ENCODE results near the gene PLSCR5. TPM values are rescaled to one million over a fixed set of nuclear protein-coding genes. Genes with fewer than 3 reads are reported as not detected.

PLSCR5 gene
- polyA plus RNA-seq, 1 donor (not counting 4 experiments of a cell fraction or from before 2014, with no cell fraction given), result not detected

DNA sequence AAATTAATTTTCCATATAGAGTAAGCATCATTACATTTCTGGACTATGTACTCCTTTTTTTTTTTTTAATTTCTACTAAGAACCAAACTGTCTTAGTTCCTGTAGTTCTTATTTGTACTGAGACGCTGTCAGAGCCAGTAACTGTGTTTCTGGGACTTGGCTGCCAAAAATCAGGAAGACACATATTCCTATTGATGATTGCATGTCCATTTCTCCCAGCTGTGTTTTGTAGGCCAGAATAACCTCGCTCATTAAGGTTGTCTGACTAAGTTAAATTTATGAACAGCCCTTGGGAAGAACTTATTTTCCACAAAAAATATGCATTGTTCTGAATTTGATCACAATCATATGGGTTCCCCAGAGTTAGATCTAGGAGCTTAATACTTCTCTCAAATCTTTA is 29.5 kb downstream of the PLSCR5 start:
- no peak overlapping the region for H3K4me3 ChIP-seq (ENCODE audit: control insufficient read depth in 2 of 3, extremely low read depth in 1 of 3, insufficient read depth in 2 of 3, low read depth in 1 of 3, low read length in 3 of 3)
- no peak overlapping the region for H3K9ac ChIP-seq (ENCODE audit: control insufficient read depth, extremely low read depth, insufficient read depth, low read length)
- H3K27ac ChIP-seq (ENCODE audit: control insufficient read depth, insufficient read depth, low read length), result no peak overlapping the region
- no peaks in the 10 kb centered on the region for H3K27me3 ChIP-seq (ENCODE audit: control insufficient read depth, extremely low read depth, insufficient read depth, low read length)
- DNase-seq (ENCODE audit: low read depth, low spot score), result no peak
- H3K36me3 ChIP-seq (ENCODE audit: control insufficient read depth in 2 of 2, extremely low read depth in 1 of 2, insufficient read depth in 2 of 2, low read length in 2 of 2), result no peaks in the 10 kb centered on the region
- H3K9me1 ChIP-seq (ENCODE audit: control insufficient read depth, extremely low read depth, insufficient read depth, low read length), result no peaks in the 10 kb centered on the region
- peaks cover 6% of the 10 kb centered on the region for H3K4me1 ChIP-seq (ENCODE audit: control insufficient read depth, extremely low read depth, insufficient read depth, low read length)
- no peak overlapping the region for H3K4me2 ChIP-seq (ENCODE audit: control insufficient read depth, extremely low read depth, insufficient read depth, low read depth, low read length)
- dilution Hi-C loops (cut with MboI; ENCODE audit: extremely low pct_ligation_motif_present, low sequenced_read_pairs), result no loop called here
- H2AFZ ChIP-seq (ENCODE audit: control insufficient read depth, low read length), result no peak overlapping the region
- no peak for FAIRE-seq
- TF ChIP-seq CTCF (optimal IDR thresholded peaks at IDR 0.05 in 1 of 3, IDR thresholded peaks at IDR 0.05 in 1 of 3, conservative IDR thresholded peaks at IDR 0.05 in 1 of 3; ENCODE audit: extremely low read depth in 1 of 3, insufficient read depth in 2 of 3, low read length in 3 of 3) (no peak), EZH2 (IDR thresholded peaks at IDR 0.05; ENCODE audit: low read length) (no peak)
- no peaks in the 10 kb centered on the region for H3K79me2 ChIP-seq (ENCODE audit: control insufficient read depth, insufficient read depth, low read length)
- no peaks in the 10 kb centered on the region for H4K20me1 ChIP-seq (ENCODE audit: control insufficient read depth, extremely low read depth, insufficient read depth, low read length)
- H3K9me3 ChIP-seq (ENCODE audit: control insufficient read depth, low read depth, low read length), result no peaks in the 10 kb centered on the region

DNA sequence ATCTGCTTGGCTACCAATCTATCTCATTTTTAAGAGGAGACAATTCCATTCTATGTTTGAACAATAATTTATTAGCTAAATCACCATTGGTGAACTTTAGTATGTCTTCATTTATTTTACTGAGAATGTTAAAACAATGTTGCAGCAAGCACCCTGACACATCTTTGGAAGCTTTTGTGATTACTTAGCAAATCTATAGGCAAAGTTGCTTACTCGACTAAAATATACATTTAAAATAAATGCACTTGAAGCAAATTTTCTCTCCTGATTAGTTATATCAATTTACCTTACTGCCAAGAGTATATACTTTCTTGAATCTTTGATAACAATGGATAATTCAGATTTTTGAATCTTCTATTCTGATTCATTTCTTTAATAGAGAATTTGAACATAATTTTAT is 31.0 kb downstream of the PLSCR5 start:
- Histone ChIP-seq H3K27ac (ENCODE audit: control insufficient read depth, insufficient read depth, low read length) (no peak overlapping the region), H3K4me1 (ENCODE audit: control insufficient read depth, extremely low read depth, insufficient read depth, low read length) (no peaks in the 10 kb centered on the region), H3K4me3 (ENCODE audit: control insufficient read depth in 2 of 3, extremely low read depth in 1 of 3, insufficient read depth in 2 of 3, low read depth in 1 of 3, low read length in 3 of 3) (no peak overlapping the region), H4K20me1 (ENCODE audit: control insufficient read depth, extremely low read depth, insufficient read depth, low read length) (no peaks in the 10 kb centered on the region), H3K9ac (ENCODE audit: control insufficient read depth, extremely low read depth, insufficient read depth, low read length) (no peak overlapping the region), H3K9me1 (ENCODE audit: control insufficient read depth, extremely low read depth, insufficient read depth, low read length) (no peaks in the 10 kb centered on the region), H3K27me3 (ENCODE audit: control insufficient read depth, extremely low read depth, insufficient read depth, low read length) (no peaks in the 10 kb centered on the region), H3K9me3 (ENCODE audit: control insufficient read depth, low read depth, low read length) (no peaks in the 10 kb centered on the region), H3K79me2 (ENCODE audit: control insufficient read depth, insufficient read depth, low read length) (no peaks in the 10 kb centered on the region), H3K36me3 (ENCODE audit: control insufficient read depth in 2 of 2, extremely low read depth in 1 of 2, insufficient read depth in 2 of 2, low read length in 2 of 2) (no peaks in the 10 kb centered on the region), H2AFZ (ENCODE audit: control insufficient read depth, low read length) (no peak overlapping the region), H3K4me2 (ENCODE audit: control insufficient read depth, extremely low read depth, insufficient read depth, low read depth, low read length) (no peak overlapping the region)
- no peak for DNase-seq (ENCODE audit: low read depth, low spot score)
- TF ChIP-seq EZH2 (IDR thresholded peaks at IDR 0.05; ENCODE audit: low read length) (no peak), CTCF (optimal IDR thresholded peaks at IDR 0.05 in 1 of 3, IDR thresholded peaks at IDR 0.05 in 1 of 3, conservative IDR thresholded peaks at IDR 0.05 in 1 of 3; ENCODE audit: extremely low read depth in 1 of 3, insufficient read depth in 2 of 3, low read length in 3 of 3) (no peak)
- FAIRE-seq, result no peak
- dilution Hi-C loops (cut with MboI; ENCODE audit: extremely low pct_ligation_motif_present, low sequenced_read_pairs), result no loop called here

Measured in keratinocyte (primary cell).